Kidney epithelial cell (primary cell): ENCODE data around the gene PDZK1IP1. TPM values are rescaled to one million over a fixed set of nuclear protein-coding genes. Genes with fewer than 3 reads are reported as not detected.

Source experiments
- DNase-seq: peaks from one replicate; pipeline ENCODE4 v3.0.0-alpha.2; 2010; ENCODE audit warnings: low read depth
- H3K27me3 ChIP-seq: 2 replicates; pipeline ENCODE4 v1.6.0; 2011; ENCODE audit warnings: low read length; ENCODE audit not compliant: control insufficient read depth, insufficient read depth
- H3K36me3 ChIP-seq: 2 replicates; pipeline ENCODE4 v1.5.1; 2011; ENCODE audit warnings: low read length; ENCODE audit not compliant: control insufficient read depth, insufficient read depth
- H3K4me3 ChIP-seq: 2 replicates; pipeline ENCODE4 v1.5.1; 2011; ENCODE audit warnings: low read depth, mild to moderate bottlenecking, control low read depth, low read length
- CTCF ChIP-seq: IDR thresholded peaks from 2 replicates; pipeline ENCODE4 v1.5.1; 2011; ENCODE audit warnings: mild to moderate bottlenecking, moderate library complexity, low read length, control low read depth, inconsistent platforms; ENCODE audit not compliant: insufficient read depth, poor library complexity, severe bottlenecking
- total RNA-seq: library from RNA; depleted of rRNA; stranded (reverse); fragments of >200 nt; gene quantifications from 2 replicates; pipeline ENCODE4 v1.2.3, GENCODE V29; 2015

PDZK1IP1 gene
- total RNA-seq, 1 donor from 2014 or later = 28.1 TPM

GRCh38 chr1:47219001-47219400 is 29.2 kb upstream of the PDZK1IP1 start:
- no peak for DNase-seq
- Histone ChIP-seq H3K4me3 (no peak overlapping the region), H3K27me3 (peaks cover 8% of the 10 kb centered on the region), H3K36me3 (no peaks in the 10 kb centered on the region)
- no peak for TF ChIP-seq CTCF

GRCh38 chr1:47216278-47217059 is 26.6 kb upstream of the PDZK1IP1 start:
- no peak for DNase-seq
- Histone ChIP-seq H3K27me3 (no peaks in the 10 kb centered on the region), H3K36me3 (no peaks in the 10 kb centered on the region), H3K4me3 (no peak overlapping the region)
- TF ChIP-seq CTCF = no peak

- Histone ChIP-seq H3K4me3 (no peak overlapping the region), H3K27me3 (no peaks in the 10 kb centered on the region), H3K36me3 (no peaks in the 10 kb centered on the region)
- no peak for DNase-seq
- no peak for TF ChIP-seq CTCF
Measured at GRCh38 chr1:47215713-47216112, 25.9 kb upstream of the PDZK1IP1 start.

- no peaks in the 10 kb centered on the region for H3K27me3 ChIP-seq
- no peak overlapping the region for H3K4me3 ChIP-seq
- DNase-seq = no peak
- TF ChIP-seq CTCF = no peak
- H3K36me3 ChIP-seq = no peaks in the 10 kb centered on the region
Measured at GRCh38 chr1:47214549-47214948, 24.7 kb upstream of the PDZK1IP1 start.

- H3K27me3 ChIP-seq = no peaks in the 10 kb centered on the region
- no peak for DNase-seq
- H3K4me3 ChIP-seq = no peak overlapping the region
- no peaks in the 10 kb centered on the region for H3K36me3 ChIP-seq
- no peak for TF ChIP-seq CTCF
Measured at GRCh38 chr1:47213230-47213963, 23.6 kb upstream of the PDZK1IP1 start.
